Testis (tissue), 3 donors: ENCODE measurements around the gene PHACTR3. TPM values are rescaled to one million over a fixed set of nuclear protein-coding genes. Genes with fewer than 3 reads are reported as not detected.

Experiments used
- DNase-seq: peaks from one replicate; pipeline ENCODE4 v3.0.0-alpha.2; 2019
- H3K27ac ChIP-seq, 2 donors: fragments of 200-600 bp; sonication (generic); one replicate each; pipeline ENCODE4 v1.5.1; 2019
- H3K27me3 ChIP-seq: fragments of 200-600 bp; sonication (generic); one replicate; pipeline ENCODE4 v1.5.1; 2019
- H3K36me3 ChIP-seq: fragments of 200-600 bp; sonication (generic); one replicate; pipeline ENCODE4 v1.5.1; 2017; ENCODE audit warnings: low read depth; ENCODE audit errors: missing control alignments
- H3K4me1 ChIP-seq: fragments of 200-600 bp; sonication (generic); one replicate; pipeline ENCODE4 v1.5.1; 2019
- H3K4me3 ChIP-seq, 2 donors: fragments of 200-600 bp; sonication (generic); one replicate each; pipeline ENCODE4 v1.5.1; 2017 to 2019
- H3K9me3 ChIP-seq: fragments of 200-600 bp; sonication (generic); one replicate; pipeline ENCODE4 v1.5.1; 2017
- POLR2A ChIP-seq: fragments of 450-650 bp; IDR thresholded peaks from one replicate; pipeline ENCODE4 v1.6.1; 2017; ENCODE audit warnings: antibody characterized with exemption, mild to moderate bottlenecking, moderate library complexity
- WGBS, 2 donors: methylation state at CpG; one replicate each; pipeline ENCODE4 v1.1.5; 2018; 5-methylcytosine and 5-hydroxymethylcytosine counted together
- intact Hi-C: fragments of 100-400 bp; cut with DNase I; formaldehyde crosslinking; loops from one replicate; pipeline ENCODE4 v1.15.1; 2023; ENCODE audit warnings: low total_unique reads
- polyA plus RNA-seq: library from polyadenylated mRNA; stranded (reverse); fragments of 350-450 nt; fragmentation: Illumina TruSeq; extraction: RNeasy Lipid Tissue Mini Kit (QIAGEN cat#74804); gene quantifications from one replicate; pipeline ENCODE4 v1.2.3, GENCODE V29; 2014; ENCODE audit warnings: low read depth, low replicate concordance; ENCODE audit not compliant: insufficient read depth
- total RNA-seq, 2 donors: library from RNA; depleted of rRNA; stranded (reverse); fragments of >200 nt; gene quantifications; one replicate each; pipeline ENCODE4 v1.2.3, GENCODE V29; 2016
- TF ChIP-seq, protein P1 (sequence below), 3 experiments: fragments of 450-650 bp in 2 of 3; fragments of 200-600 bp in 1 of 3; sonication (generic) in 1 of 3; IDR thresholded peaks; one replicate each; pipeline ENCODE4 v1.5.1; 2016 to 2019; ENCODE audit warnings: antibody characterized with exemption in 3 of 3, mild to moderate bottlenecking in 2 of 3, moderate library complexity in 1 of 3

The PHACTR3 gene
- total and polyA plus RNA-seq, 3 donors from 2014 or later, result 0.94 to 1.2 (median 1.1) TPM

DNA sequence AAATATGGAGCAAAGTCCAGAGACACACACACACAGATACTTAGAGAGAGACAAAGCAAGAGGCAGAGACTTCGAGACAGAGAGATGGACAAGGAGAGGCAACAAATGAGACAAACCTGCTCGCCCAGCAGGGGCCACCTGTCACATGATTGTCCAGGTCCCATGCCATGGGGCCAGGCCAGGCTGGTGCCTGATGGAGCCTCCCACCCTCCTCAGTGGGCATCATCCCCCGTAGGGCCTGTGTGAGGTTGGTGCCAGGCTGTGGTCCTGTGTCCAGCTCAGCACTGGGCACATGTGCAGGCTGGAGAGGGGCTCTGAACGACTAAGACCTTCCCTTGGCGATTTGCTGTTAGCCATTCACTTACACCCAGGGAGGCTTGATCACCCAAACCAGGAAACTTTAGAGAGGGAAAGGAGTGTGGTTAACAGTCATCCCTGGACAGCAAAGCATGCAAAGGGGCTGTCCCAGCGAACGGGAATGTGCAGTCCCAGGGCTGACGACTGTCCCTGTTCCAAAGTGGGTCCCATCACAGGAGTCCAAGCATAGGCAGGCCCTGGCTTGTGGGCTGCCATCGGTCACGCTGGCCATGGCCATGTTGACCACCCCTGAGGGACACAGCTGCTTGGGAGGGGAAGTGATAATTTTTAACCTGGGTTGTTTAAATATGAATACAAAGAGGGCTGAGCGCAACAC, 38.4 kb upstream of the PHACTR3 start:
- Histone ChIP-seq H3K4me3 (no peak overlapping the region), H3K9me3 (no peaks in the 10 kb centered on the region), H3K27me3 (no peaks in the 10 kb centered on the region), H3K27ac (no peak overlapping the region), H3K36me3 (no peaks in the 10 kb centered on the region), H3K4me1 (no peaks in the 10 kb centered on the region)
- 86 to 95% methylated on average over 11 of the region's 11 CpGs for WGBS, 2 donors
- TF ChIP-seq, protein P1, sequence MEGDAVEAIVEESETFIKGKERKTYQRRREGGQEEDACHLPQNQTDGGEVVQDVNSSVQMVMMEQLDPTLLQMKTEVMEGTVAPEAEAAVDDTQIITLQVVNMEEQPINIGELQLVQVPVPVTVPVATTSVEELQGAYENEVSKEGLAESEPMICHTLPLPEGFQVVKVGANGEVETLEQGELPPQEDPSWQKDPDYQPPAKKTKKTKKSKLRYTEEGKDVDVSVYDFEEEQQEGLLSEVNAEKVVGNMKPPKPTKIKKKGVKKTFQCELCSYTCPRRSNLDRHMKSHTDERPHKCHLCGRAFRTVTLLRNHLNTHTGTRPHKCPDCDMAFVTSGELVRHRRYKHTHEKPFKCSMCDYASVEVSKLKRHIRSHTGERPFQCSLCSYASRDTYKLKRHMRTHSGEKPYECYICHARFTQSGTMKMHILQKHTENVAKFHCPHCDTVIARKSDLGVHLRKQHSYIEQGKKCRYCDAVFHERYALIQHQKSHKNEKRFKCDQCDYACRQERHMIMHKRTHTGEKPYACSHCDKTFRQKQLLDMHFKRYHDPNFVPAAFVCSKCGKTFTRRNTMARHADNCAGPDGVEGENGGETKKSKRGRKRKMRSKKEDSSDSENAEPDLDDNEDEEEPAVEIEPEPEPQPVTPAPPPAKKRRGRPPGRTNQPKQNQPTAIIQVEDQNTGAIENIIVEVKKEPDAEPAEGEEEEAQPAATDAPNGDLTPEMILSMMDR (IDR thresholded peaks at IDR 0.05), result no peak
- no peak for TF ChIP-seq POLR2A
- DNase-seq, result no peak
- intact Hi-C loops, result no loop called here

DNA sequence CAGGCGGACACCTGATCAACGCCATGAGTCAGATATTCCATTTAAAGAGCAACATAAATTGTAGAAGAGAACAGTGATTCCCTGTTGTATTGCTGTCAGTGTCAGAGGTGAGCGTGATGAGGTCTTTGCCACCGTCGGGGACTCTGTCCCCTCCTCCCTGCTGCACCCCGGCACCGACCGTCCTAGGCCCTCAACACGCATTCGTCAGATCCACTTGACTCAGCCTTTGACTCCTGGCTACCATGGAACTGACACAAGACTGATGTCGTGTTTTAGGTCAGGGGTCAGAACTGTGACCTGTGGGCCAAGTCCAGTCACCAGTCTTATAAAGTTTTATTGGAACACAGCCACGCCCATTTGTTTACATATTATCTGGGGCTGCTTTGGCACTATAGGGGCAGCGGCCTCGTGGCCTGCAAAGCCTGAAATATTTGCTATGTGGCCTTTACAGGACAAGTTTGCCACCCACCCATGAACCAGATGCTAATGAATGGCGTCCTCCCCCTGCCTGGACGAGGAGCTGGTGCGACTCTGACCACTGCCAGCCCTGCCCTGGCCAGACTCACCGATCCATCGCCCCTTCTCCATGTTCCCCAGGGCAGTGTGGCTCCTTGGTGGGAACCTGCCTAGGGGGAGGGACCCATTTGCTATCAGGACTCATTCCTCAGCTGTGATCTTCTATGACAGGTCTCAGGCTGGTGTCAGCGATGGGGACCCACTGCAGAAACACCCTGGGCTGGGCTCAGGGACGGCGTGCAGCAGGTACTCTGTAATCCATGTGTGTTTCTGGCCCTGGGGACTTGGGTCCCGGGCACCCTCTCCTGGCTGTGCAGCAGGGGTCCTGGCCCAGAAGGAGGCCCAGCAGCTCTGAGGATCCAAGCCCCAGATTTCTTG, 37.5 kb upstream of the PHACTR3 start:
- Histone ChIP-seq H3K4me3 (no peak overlapping the region), H3K9me3 (no peaks in the 10 kb centered on the region), H3K27me3 (no peaks in the 10 kb centered on the region), H3K4me1 (peaks cover 3% of the 10 kb centered on the region), H3K27ac (no peak overlapping the region), H3K36me3 (no peaks in the 10 kb centered on the region)
- intact Hi-C loops, result no loop called here
- 77 to 87% methylated on average over 15 to 23 of the region's 23 CpGs for WGBS, 2 donors
- TF ChIP-seq, protein P1 (IDR thresholded peaks at IDR 0.05), result no peak
- no peak for TF ChIP-seq POLR2A
- no peak for DNase-seq

DNA sequence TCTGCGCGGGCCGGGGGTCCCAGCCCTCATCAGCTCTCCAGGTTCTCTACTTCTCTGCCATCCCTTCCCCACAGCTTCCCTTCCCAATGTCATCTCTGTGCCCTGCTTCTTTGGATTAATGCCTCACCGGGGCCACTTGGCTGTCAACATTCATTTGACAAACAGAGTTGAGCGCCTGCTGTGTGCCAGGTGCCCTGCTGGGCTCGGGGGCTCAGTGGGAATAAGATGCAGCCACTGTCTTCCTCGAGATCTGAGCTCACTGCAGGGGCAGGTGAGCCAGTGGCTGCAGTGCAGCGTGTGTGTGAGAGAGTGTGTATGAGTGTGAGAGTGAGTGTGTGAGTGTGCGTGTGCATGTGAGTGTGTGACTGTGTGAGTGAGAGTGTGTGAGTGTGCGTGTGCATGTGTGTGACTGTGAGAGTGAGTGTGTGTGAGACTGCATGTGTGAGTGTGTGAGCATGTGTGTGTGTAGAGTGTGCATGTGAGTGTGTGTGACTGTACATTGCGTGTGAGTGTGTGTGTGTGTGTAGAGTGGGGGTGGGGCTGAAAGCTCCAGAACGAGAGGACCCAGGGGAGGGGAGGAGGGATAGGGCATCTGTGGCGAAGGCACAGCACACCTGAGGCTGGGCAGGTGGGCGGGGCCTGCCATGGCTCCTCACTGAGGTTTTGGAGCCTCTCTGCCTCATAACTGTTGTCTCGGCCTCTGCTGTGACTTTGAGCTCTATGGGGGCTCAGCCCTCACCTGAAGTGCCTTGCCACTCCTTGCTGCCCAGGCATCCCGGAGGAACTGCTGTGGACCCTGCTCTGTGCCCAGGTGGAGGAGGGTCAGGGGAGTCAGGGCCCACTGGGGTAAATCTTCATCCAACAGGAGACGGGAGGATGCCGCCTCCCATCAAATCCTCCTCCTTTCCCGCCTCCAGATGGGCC, 36.5 kb upstream of the PHACTR3 start:
- peaks cover 4% of the 10 kb centered on the region for H3K4me1 ChIP-seq
- H3K27me3 ChIP-seq, result no peaks in the 10 kb centered on the region
- H3K9me3 ChIP-seq, result no peaks in the 10 kb centered on the region
- TF ChIP-seq, protein P1 (IDR thresholded peaks at IDR 0.05), result no peak
- no peak for TF ChIP-seq POLR2A
- H3K4me3 ChIP-seq, result no peak overlapping the region
- WGBS, 2 donors, result 82 to 84% methylated on average over 14 to 19 of the region's 19 CpGs
- H3K27ac ChIP-seq, result no peak overlapping the region
- intact Hi-C loops, result no loop called here
- H3K36me3 ChIP-seq, result no peaks in the 10 kb centered on the region
- DNase-seq, result no peak

DNA sequence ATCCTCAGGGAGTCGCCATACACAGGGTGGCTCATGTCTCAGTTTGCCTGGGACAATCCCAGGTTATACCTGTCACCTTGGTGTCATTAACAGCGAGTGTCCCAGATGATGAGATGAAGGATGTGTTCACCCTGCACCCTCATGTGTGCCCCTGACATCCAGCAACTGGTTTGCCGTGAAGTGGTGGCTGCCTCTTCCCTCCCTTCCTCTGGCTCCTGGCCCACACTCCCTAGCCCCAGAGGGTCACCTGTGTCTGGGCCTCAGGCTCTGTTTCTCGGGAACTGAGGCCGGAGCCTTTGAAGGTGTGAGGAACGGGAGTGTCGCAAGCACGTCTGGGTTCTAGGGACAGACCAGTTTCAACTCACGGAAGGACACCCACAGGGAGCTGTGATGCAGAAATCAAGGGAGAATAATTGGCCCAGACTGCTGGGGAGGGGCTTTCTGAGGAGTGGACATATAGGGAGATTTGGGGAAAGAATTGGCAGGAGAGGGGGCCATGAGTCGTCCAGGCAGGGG, 35.8 kb upstream of the PHACTR3 start:
- 70 to 83% methylated on average over 8 to 10 of the region's 10 CpGs for WGBS, 2 donors
- no peak for TF ChIP-seq POLR2A
- TF ChIP-seq, protein P1 (IDR thresholded peaks at IDR 0.05), result no peak
- H3K4me1 ChIP-seq, result peaks cover 4% of the 10 kb centered on the region
- no peak overlapping the region for H3K4me3 ChIP-seq
- intact Hi-C loops, result no loop called here
- no peaks in the 10 kb centered on the region for H3K9me3 ChIP-seq
- H3K36me3 ChIP-seq, result no peaks in the 10 kb centered on the region
- DNase-seq, result no peak
- no peak overlapping the region for H3K27ac ChIP-seq
- no peaks in the 10 kb centered on the region for H3K27me3 ChIP-seq
